CD4-positive, alpha-beta T cell treated with Interferon gamma for 1 hour (primary cell): ENCODE measurements around the gene BLVRB.
"Not testable (repeated sequence)": the region's sequence is repeated elsewhere in the genome, so short reads cannot be mapped to it uniquely, and the experiment has no call there.

Source experiments
- DNase-seq: peaks from one replicate; pipeline ENCODE4 v3.0.0-alpha.2; 2020

BLVRB gene

GRCh38 chr19:40465557-40466218 lies at the start of gene BLVRB:
BLVRB (minus strand) TSS chr19:40465745; CDS start chr19:40465688, 57 bp downstream.
- DNase-seq: peak; percentile 99

DNA sequence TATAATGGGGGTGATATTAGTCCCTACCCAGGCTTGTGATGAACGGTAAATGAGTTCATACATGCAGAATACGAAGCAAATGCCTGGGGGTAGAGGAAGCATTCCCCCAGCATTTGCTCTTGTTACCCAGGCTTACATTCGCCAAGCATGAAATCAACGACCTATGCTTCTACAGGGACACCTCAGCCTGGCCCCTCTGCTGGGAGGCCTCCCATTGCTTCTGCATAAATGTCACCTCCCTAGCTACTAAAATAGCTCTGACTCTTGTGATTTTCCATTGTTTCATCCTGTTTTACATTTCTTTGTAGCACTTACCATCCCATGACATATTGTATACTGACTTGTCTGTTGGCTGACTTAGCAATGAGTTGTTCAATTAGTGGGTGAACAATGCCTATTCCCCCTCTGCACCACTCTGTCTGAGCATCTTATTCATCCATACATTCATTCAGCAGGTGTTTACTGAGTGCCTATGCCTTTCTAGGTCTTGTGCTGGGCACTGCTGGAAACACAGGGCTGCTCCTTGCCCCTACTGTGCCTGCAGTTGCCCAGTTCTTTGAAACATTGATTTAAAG lies 48.3 kb upstream of the BLVRB start:
- no peak for DNase-seq

GRCh38 chr19:40513345-40513678 lies 47.8 kb upstream of the BLVRB start:
- DNase-seq: no peak

- DNase-seq: no peak
These were observed 47.2 kb upstream of the BLVRB start for GRCh38 chr19:40512473-40513344.

DNA sequence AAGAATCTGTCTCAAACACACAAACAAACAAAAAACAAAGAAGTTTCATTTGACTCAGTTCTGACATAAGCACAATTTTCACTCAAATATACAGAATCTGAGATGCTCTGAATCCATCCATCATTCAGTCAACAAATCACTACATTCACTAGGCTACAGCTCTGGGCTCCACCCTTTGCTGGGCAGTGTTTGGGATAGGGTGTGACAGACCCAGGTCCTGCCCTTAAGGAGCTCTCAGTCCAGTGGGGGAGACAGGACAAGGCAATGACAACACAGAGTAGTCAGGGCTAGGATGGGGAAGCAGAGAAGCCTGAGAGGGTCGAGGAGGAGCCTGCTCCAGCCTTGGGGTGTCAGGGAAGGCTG lies 46.5 kb upstream of the BLVRB start:
- no peak for DNase-seq

DNA sequence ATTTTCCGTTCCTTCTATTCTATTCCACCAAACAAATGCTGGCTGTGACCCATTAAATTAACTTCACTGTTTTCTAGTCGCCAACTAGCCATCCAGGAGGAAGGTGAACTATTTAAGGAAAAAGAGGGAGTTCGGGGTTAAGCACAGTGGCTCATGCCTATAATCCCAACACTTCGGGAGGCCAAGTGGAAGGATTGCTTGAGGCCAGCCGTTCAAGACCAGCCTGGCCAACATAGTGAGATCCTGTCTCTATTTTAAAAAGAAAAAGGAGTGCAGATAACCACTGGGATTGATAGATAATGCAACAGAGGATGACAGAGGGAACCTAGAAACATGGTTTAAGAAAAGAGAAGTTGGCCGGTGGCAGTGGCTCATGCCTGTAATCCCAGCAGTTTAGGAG lies 45.9 kb upstream of the BLVRB start:
- no peak for DNase-seq

- DNase-seq: no peak
These were observed 45.1 kb upstream of the BLVRB start for GRCh38 chr19:40510526-40511115.

GRCh38 chr19:40508739-40509260 lies 43.3 kb upstream of the BLVRB start:
- DNase-seq: no peak

DNA sequence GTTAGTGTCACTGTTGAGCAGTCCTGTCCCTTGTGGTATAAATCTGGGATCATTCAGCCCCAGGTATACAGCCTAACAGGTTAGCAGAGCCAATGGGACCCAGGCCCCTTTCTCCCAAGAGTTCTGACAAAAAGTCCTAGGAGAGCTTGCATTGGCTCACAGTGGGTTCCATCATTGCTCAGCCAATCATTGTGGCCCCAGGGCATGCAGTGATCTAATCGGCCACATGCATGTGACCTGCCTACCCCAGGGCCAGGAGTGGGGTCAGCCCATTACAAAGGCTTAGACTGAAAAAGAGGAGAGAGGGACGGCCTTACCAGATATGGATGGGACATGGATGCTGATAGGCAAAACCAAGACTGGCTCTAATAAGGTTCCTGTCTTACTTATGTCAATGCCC lies 42.3 kb upstream of the BLVRB start:
- DNase-seq: no peak

- DNase-seq: no peak
These were observed 40.6 kb upstream of the BLVRB start for GRCh38 chr19:40506099-40506498.

- DNase-seq: no peak
These were observed 37.8 kb upstream of the BLVRB start for GRCh38 chr19:40503320-40503695.

- no peak for DNase-seq
These were observed 37.2 kb upstream of the BLVRB start for GRCh38 chr19:40502647-40503319.

DNA sequence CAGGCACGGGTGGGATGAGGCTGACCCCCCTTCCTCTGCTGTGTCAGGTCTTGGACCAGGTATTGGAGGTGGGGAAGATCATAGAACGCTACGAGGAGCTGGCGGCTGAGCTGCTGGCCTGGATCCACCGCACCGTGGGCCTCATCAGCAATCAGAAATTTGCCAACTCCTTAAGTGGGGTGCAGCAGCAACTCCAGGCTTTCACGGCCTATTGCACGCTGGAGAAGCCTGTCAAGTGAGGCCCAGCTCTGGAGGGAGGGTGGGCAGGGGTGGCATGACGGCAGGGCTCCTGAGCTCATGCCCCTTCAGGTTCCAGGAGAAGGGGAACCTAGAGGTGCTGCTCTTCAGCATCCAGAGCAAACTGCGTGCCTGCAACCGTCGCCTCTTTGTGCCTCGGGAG lies 36.5 kb upstream of the BLVRB start:
- no peak for DNase-seq

GRCh38 chr19:40501599-40501998 lies 36.1 kb upstream of the BLVRB start:
- DNase-seq: no peak

GRCh38 chr19:40500678-40501530 lies 35.4 kb upstream of the BLVRB start:
- DNase-seq: not testable (repeated sequence)

- DNase-seq: no peak
These were observed 33.8 kb upstream of the BLVRB start for GRCh38 chr19:40499320-40499719.

DNA sequence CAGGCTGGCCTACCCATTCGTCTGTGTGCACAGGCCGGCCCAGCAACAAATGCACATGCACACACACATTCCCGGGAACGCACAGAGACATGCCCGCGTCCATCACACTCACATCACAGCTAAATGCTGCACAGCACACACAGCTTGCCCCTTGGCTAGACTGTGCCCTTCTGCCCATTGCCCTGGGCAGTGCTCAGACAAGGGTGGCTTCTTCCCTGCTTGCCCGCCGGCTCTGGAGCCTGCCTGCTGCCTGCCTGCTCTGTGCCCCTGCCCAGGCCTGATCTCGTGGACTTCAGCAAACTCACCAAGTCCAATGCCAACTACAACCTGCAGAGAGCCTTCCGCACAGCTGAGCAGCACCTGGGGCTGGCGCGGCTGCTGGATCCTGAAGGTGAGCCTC lies 31.7 kb upstream of the BLVRB start:
- no peak for DNase-seq

DNA sequence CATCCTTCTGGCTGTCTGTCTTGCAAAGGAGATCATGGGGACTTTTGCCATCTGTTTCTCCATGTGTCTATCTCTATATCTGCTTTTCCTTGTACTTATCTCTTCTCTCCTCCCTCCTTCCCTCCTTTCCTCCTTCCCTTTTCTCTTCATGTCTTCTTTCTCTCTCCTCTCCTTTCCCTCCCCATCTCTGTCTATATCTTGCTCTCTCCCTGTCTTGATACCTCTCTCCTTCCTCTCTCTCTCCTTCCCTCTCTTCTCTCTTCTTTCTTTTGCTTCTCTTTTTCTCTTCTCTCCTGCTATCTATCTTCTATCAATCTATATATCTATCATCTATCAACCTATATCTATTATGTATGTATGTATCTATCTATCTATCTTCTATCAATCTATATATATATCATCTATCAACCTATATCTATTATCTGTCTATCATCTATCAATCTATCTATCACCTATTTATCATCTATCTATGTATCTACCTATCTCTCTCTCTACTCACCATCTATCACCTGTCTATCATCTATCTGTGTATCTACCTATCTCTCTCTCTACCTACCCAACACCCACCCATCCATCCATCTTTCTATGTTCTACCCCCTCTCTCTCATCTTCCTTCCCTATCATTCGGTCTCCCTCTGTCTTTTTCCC lies 28.8 kb upstream of the BLVRB start:
- no peak for DNase-seq

DNA sequence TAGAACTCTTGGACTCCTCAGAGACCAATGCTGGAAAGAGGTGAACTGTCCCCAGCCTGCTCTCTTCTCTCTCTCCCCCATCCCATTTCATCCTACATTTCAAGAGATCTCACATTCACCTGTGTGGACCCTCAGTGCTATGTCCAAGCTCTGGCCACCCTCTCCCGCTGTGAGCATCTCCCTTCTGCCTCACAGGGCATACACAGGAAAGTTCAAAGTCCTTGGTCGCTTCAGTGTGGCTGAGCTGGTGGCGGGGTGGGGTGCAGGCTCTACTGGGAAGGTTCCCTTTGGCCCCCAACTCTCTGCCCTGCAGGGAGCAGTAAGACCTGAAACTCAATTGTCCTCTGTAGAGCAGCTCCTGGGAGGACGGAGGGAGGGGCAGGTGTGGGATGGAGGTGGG lies 28.2 kb upstream of the BLVRB start:
- DNase-seq: no peak

DNA sequence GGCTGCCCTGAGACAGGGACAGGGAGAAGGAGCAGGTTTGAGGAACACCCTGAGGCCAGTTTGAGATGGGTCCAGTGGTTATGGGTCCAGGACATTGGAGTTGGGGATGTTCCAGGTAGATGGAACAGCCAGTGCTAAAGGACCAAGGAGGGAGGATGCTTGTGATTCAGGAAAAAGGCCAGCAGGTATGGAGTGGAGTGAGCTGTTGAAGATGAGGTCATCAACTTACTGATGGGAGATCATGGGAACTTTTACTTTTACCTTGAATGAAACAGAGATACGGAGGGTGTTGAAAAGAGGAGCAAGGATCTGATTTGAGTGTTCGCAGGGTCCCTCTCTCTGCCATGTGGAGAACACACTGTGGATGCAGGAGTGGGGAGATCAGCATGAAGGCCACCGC lies 26.7 kb upstream of the BLVRB start:
- no peak for DNase-seq

DNA sequence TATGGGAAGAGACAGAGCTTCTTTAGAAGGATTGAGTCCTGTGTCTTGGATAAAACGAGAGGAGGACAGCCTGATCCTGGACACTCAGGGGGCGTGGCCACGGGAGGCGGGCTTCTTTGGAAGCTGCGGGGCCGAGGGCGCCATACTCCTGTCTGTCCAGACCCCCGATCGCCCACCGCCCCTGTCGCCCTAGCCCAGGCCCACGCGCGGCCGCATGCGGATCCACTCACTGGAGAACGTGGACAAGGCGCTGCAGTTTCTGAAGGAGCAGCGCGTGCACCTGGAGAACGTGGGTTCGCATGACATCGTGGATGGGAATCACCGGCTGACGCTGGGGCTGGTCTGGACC lies 24.3 kb upstream of the BLVRB start:
- no peak for DNase-seq

GRCh38 chr19:40486017-40486416 lies 20.5 kb upstream of the BLVRB start:
- DNase-seq: no peak
